ENCODE measurements around the gene ARAP2.

DNA sequence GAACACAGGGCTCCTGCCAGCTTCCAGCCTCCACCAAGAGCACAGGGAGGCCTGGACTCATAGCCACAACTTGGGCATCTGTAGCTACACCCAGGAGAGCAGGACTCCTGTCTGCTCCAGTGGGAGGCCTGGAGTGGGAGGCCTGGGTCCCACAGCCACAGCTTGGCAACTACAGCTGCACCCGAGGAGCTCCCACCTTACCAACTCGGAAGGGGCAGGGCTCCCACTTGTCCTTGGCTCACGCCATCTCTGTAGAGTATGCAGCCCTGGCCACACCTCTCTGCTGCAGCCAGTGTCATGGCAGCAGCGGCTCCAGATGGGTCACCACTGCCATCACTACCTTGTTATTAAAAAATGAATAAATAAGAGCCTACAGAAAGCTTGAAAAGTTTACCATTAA lies 45.5 kb downstream of the ARAP2 start:
- TF ChIP-seq, protein P1, sequence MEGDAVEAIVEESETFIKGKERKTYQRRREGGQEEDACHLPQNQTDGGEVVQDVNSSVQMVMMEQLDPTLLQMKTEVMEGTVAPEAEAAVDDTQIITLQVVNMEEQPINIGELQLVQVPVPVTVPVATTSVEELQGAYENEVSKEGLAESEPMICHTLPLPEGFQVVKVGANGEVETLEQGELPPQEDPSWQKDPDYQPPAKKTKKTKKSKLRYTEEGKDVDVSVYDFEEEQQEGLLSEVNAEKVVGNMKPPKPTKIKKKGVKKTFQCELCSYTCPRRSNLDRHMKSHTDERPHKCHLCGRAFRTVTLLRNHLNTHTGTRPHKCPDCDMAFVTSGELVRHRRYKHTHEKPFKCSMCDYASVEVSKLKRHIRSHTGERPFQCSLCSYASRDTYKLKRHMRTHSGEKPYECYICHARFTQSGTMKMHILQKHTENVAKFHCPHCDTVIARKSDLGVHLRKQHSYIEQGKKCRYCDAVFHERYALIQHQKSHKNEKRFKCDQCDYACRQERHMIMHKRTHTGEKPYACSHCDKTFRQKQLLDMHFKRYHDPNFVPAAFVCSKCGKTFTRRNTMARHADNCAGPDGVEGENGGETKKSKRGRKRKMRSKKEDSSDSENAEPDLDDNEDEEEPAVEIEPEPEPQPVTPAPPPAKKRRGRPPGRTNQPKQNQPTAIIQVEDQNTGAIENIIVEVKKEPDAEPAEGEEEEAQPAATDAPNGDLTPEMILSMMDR (IDR thresholded peaks at IDR 0.05; ENCODE audit: low read length) = no peak
- no peak for TF ChIP-seq EZH2 (IDR thresholded peaks at IDR 0.05; ENCODE audit: borderline replicate concordance, low read length)
